Vagina (tissue), 2 donors: ENCODE data around the gene DCC. TPM values are rescaled to one million over a fixed set of nuclear protein-coding genes. Genes with fewer than 3 reads are reported as not detected.

Experiments used
- DNase-seq, 2 donors: peaks; one replicate each; pipeline ENCODE4 v3.0.0-alpha.2; 2017; ENCODE audit errors: extremely low spot score in 2 of 2
- H3K27ac ChIP-seq: fragments of 200-600 bp; sonication (generic); one replicate; pipeline ENCODE4 v1.5.1; 2019
- H3K27me3 ChIP-seq: fragments of 200-600 bp; sonication (generic); one replicate; pipeline ENCODE4 v1.5.1; 2019
- H3K36me3 ChIP-seq, 2 donors: fragments of 200-600 bp; sonication (generic); one replicate each; pipeline ENCODE4 v1.5.1; 2017 to 2019
- H3K4me1 ChIP-seq: fragments of 200-600 bp; sonication (generic); one replicate; pipeline ENCODE4 v1.5.1; 2019
- H3K4me3 ChIP-seq, 2 donors: fragments of 200-600 bp; sonication (generic); 1 replicate in 1 of 2; 2 replicates in 1 of 2; pipeline ENCODE4 v1.5.1; 2016 to 2019
- H3K9me3 ChIP-seq: fragments of 200-600 bp; sonication (generic); one replicate; pipeline ENCODE4 v1.5.1; 2019
- CTCF ChIP-seq, 3 experiments: fragments of 450-650 bp in 2 of 3; fragments of 200-600 bp in 1 of 3; sonication (generic) in 1 of 3; IDR thresholded peaks; one replicate each; pipeline ENCODE4 v1.5.1; 2017 to 2019; ENCODE audit warnings: antibody characterized with exemption in 3 of 3, mild to moderate bottlenecking in 2 of 3, moderate library complexity in 2 of 3
- POLR2A ChIP-seq, 2 donors: fragments of 450-650 bp; IDR thresholded peaks; one replicate each; pipeline ENCODE4 v1.6.1; 2017; ENCODE audit warnings: antibody characterized with exemption in 2 of 2, mild to moderate bottlenecking in 2 of 2, moderate library complexity in 2 of 2
- POLR2AphosphoS5 ChIP-seq, 2 donors: sonication (generic); formaldehyde crosslinking; IDR thresholded peaks; one replicate each; pipeline ENCODE4 v1.9.0; 2017; ENCODE audit warnings: antibody characterized with exemption in 2 of 2, mild to moderate bottlenecking in 2 of 2, low read depth in 1 of 2; ENCODE audit not compliant: insufficient read depth in 1 of 2
- intact Hi-C: fragments of 100-400 bp; cut with DNase I; formaldehyde crosslinking; loops from one replicate; pipeline ENCODE4 v1.15.1; 2023
- total RNA-seq: library from RNA; depleted of rRNA; stranded (reverse); fragments of >200 nt; gene quantifications from one replicate; pipeline ENCODE4 v1.2.3, GENCODE V29; 2016

The DCC gene
- total RNA-seq, 1 donor from 2014 or later: not detected

- no peak for DNase-seq
- TF ChIP-seq POLR2A (IDR thresholded peaks at IDR 0.05) (no peak), CTCF (IDR thresholded peaks at IDR 0.05) (no peak), POLR2AphosphoS5 (IDR thresholded peaks at IDR 0.05; ENCODE audit: insufficient read depth in 1 of 2, low read depth in 1 of 2) (no peak)
- H3K36me3 ChIP-seq: no peaks in the 10 kb centered on the region
- H3K27me3 ChIP-seq: no peaks in the 10 kb centered on the region
- H3K27ac ChIP-seq: no peak overlapping the region
- H3K4me3 ChIP-seq: no peak overlapping the region
- no peaks in the 10 kb centered on the region for H3K4me1 ChIP-seq
- H3K9me3 ChIP-seq: no peaks in the 10 kb centered on the region
- intact Hi-C loops: no loop called here
Observed at GRCh38 chr18:53025247-53025646, 685.2 kb downstream of the DCC start.

GRCh38 chr18:53028565-53028964 lies 688.6 kb downstream of the DCC start:
- no peaks in the 10 kb centered on the region for H3K4me1 ChIP-seq
- TF ChIP-seq POLR2A (IDR thresholded peaks at IDR 0.05) (no peak), POLR2AphosphoS5 (IDR thresholded peaks at IDR 0.05; ENCODE audit: insufficient read depth in 1 of 2, low read depth in 1 of 2) (no peak), CTCF (IDR thresholded peaks at IDR 0.05) (no peak)
- no peak overlapping the region for H3K27ac ChIP-seq
- H3K9me3 ChIP-seq: no peaks in the 10 kb centered on the region
- H3K27me3 ChIP-seq: no peaks in the 10 kb centered on the region
- DNase-seq: no peak
- intact Hi-C loops: no loop called here
- H3K36me3 ChIP-seq: no peaks in the 10 kb centered on the region
- H3K4me3 ChIP-seq: no peak overlapping the region

- intact Hi-C loops: no loop called here
- Histone ChIP-seq H3K27me3 (no peaks in the 10 kb centered on the region), H3K4me3 (no peak overlapping the region), H3K27ac (no peak overlapping the region), H3K9me3 (no peaks in the 10 kb centered on the region), H3K4me1 (no peaks in the 10 kb centered on the region), H3K36me3 (no peaks in the 10 kb centered on the region)
- TF ChIP-seq POLR2AphosphoS5 (IDR thresholded peaks at IDR 0.05; ENCODE audit: insufficient read depth in 1 of 2, low read depth in 1 of 2) (no peak), POLR2A (IDR thresholded peaks at IDR 0.05) (no peak), CTCF (IDR thresholded peaks at IDR 0.05) (no peak)
- no peak for DNase-seq
Observed at GRCh38 chr18:53033128-53033527, 693.1 kb downstream of the DCC start.

- Histone ChIP-seq H3K36me3 (no peaks in the 10 kb centered on the region), H3K9me3 (no peaks in the 10 kb centered on the region), H3K4me1 (no peaks in the 10 kb centered on the region), H3K27ac (no peak overlapping the region), H3K27me3 (no peaks in the 10 kb centered on the region), H3K4me3 (no peak overlapping the region)
- TF ChIP-seq CTCF (IDR thresholded peaks at IDR 0.05): no peak
- no peak for TF ChIP-seq POLR2A (IDR thresholded peaks at IDR 0.05)
- no peak for TF ChIP-seq POLR2AphosphoS5 (IDR thresholded peaks at IDR 0.05; ENCODE audit: insufficient read depth in 1 of 2, low read depth in 1 of 2)
- DNase-seq: no peak
- intact Hi-C loops: no loop called here
Observed at GRCh38 chr18:53038608-53039007, 698.6 kb downstream of the DCC start.

- no peak for TF ChIP-seq POLR2AphosphoS5 (IDR thresholded peaks at IDR 0.05; ENCODE audit: insufficient read depth in 1 of 2, low read depth in 1 of 2)
- TF ChIP-seq POLR2A (IDR thresholded peaks at IDR 0.05): no peak
- no peak for TF ChIP-seq CTCF (IDR thresholded peaks at IDR 0.05)
- Histone ChIP-seq H3K4me3 (no peak overlapping the region), H3K9me3 (no peaks in the 10 kb centered on the region), H3K27me3 (no peaks in the 10 kb centered on the region), H3K36me3 (no peaks in the 10 kb centered on the region), H3K4me1 (no peaks in the 10 kb centered on the region), H3K27ac (no peak overlapping the region)
- intact Hi-C loops: no loop called here
- no peak for DNase-seq
Observed at GRCh38 chr18:53040286-53040685, 700.3 kb downstream of the DCC start.
